Fibroblast of lung (primary cell): ENCODE measurements around the gene RITA1. TPM values are rescaled to one million over a fixed set of nuclear protein-coding genes. Genes with fewer than 3 reads are reported as not detected.

Experiments used
- DNase-seq, 2 donors: peaks; one replicate each; pipeline versions ENCODE4 v3.0.0 to v3.0.0-alpha.2; 2010; ENCODE audit warnings: low read depth in 2 of 2
- H2AFZ ChIP-seq: 2 replicates; pipeline ENCODE4 v1.5.1; 2012; ENCODE audit warnings: low read length, control low read depth, inconsistent platforms
- H3K27ac ChIP-seq: 2 replicates; pipeline ENCODE4 v1.5.1; 2011; ENCODE audit warnings: low read length, control low read depth; ENCODE audit not compliant: insufficient read depth
- H3K27me3 ChIP-seq: 2 replicates; pipeline ENCODE4 v1.5.1; 2011; ENCODE audit warnings: mild to moderate bottlenecking, low read length; ENCODE audit not compliant: control insufficient read depth, insufficient read depth
- H3K36me3 ChIP-seq: 2 replicates; pipeline ENCODE4 v1.5.1; 2011; ENCODE audit warnings: low read length; ENCODE audit not compliant: control insufficient read depth, insufficient read depth
- H3K4me1 ChIP-seq: 2 replicates; pipeline ENCODE4 v1.5.1; 2011; ENCODE audit warnings: low read length; ENCODE audit not compliant: control insufficient read depth, insufficient read depth; ENCODE audit errors: extremely low read depth
- H3K4me2 ChIP-seq: 2 replicates; pipeline ENCODE4 v1.5.1; 2011; ENCODE audit warnings: low read length, control low read depth; ENCODE audit not compliant: insufficient read depth; ENCODE audit errors: extremely low read depth
- H3K4me3 ChIP-seq, 4 experiments: fragments of 200-600 bp in 1 of 4; sonication (generic) in 1 of 4; replicated peaks in 1 of 4; 2 replicates each; pipeline ENCODE4 v1.5.1; 2011 to 2016; ENCODE audit warnings: low read length in 4 of 4, low read depth in 3 of 4, mild to moderate bottlenecking in 3 of 4, control low read depth in 2 of 4, inconsistent platforms in 1 of 4, mixed read lengths in 1 of 4; ENCODE audit not compliant: insufficient read depth in 1 of 4; ENCODE audit errors: control extremely low read depth in 1 of 4
- H3K79me2 ChIP-seq: 2 replicates; pipeline ENCODE4 v1.5.1; 2012; ENCODE audit warnings: mild to moderate bottlenecking, low read length, inconsistent platforms; ENCODE audit not compliant: control insufficient read depth, insufficient read depth
- H3K9ac ChIP-seq: 2 replicates; pipeline ENCODE4 v1.5.1; 2011; ENCODE audit warnings: mild to moderate bottlenecking, low read length, control low read depth; ENCODE audit not compliant: insufficient read depth
- H3K9me3 ChIP-seq: 2 replicates; pipeline ENCODE4 v1.5.1; 2012; ENCODE audit warnings: low read depth, low read length; ENCODE audit not compliant: control insufficient read depth, insufficient read depth
- H4K20me1 ChIP-seq: 2 replicates; pipeline ENCODE4 v1.5.1; 2011; ENCODE audit warnings: low read length; ENCODE audit not compliant: control insufficient read depth, insufficient read depth; ENCODE audit errors: extremely low read depth
- EZH2 ChIP-seq: IDR thresholded peaks from 2 replicates; pipeline ENCODE4 v1.5.1; 2012; ENCODE audit warnings: low read length, control low read depth, mild to moderate bottlenecking; ENCODE audit errors: missing control alignments
- polyA plus RNA-seq, 2 donors: library from polyadenylated mRNA; depleted of rRNA in 1 of 2; stranded (reverse) in 1 of 2; unstranded in 1 of 2; fragments of >200 nt; gene quantifications; 2 replicates each; pipeline ENCODE4 v1.2.1, GENCODE V29; 2011 to 2012; ENCODE audit warnings: missing spikeins in 1 of 2
- total RNA-seq: library from RNA; depleted of rRNA; stranded (reverse); fragments of >200 nt; gene quantifications from 2 replicates; pipeline ENCODE4 v1.2.1, GENCODE V29; 2014
- TF ChIP-seq, protein P1 (sequence below), 2 donors: IDR thresholded peaks in 1 of 2; conservative IDR thresholded peaks in 1 of 2; 1 replicate in 1 of 2; 2 replicates in 1 of 2; pipeline ENCODE4 v1.5.1; 2011 to 2012; ENCODE audit warnings: low read length in 2 of 2, control low read depth in 1 of 2, inconsistent platforms in 1 of 2, low read depth in 1 of 2, mild to moderate bottlenecking in 1 of 2

Gene RITA1
- total and polyA plus RNA-seq, 2 donors (not counting 1 experiment from before 2014, with no cell fraction given): 8.7 to 11.6 TPM

DNA sequence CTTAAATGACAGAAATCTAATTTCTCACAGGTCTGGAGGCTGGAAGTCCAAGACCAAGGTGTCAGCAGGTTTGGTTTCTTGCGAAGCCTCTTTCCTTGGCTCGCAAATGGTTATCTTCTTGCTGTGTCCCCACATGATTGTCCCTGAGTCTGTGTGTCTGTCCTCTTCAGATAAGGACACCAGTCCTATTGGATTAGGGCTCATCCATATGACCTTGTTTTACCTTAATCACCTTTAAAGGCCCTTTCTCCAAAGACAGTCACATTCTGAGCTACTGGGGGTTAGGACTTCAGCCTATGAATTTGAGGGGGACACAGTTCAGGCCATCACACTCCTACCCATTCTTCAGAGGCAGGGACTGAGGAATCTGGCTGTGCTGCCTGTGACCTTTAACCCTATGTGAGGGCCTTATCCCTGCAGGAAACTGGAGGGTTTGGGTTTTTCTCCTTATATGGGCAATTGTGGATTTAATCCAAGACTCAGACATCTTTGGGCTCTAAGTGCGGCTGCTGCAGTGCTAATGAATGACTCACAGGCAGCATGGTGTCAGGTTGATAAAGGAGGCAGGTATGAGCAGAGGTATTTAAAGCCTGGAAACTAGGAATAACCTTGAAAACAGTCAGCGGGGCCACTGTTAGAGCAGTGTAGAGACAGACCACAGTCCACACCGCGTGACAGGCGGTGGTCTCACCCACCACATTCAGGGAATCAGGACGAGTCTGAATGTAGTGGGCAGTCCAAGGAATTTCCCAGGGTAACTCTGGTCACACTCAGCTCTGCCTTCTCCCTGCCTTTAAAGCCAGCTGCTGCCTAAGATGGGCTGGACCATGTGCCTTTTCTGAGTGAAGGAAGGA is 45.9 kb downstream of the RITA1 start:
- TF ChIP-seq, protein P1, sequence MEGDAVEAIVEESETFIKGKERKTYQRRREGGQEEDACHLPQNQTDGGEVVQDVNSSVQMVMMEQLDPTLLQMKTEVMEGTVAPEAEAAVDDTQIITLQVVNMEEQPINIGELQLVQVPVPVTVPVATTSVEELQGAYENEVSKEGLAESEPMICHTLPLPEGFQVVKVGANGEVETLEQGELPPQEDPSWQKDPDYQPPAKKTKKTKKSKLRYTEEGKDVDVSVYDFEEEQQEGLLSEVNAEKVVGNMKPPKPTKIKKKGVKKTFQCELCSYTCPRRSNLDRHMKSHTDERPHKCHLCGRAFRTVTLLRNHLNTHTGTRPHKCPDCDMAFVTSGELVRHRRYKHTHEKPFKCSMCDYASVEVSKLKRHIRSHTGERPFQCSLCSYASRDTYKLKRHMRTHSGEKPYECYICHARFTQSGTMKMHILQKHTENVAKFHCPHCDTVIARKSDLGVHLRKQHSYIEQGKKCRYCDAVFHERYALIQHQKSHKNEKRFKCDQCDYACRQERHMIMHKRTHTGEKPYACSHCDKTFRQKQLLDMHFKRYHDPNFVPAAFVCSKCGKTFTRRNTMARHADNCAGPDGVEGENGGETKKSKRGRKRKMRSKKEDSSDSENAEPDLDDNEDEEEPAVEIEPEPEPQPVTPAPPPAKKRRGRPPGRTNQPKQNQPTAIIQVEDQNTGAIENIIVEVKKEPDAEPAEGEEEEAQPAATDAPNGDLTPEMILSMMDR (conservative IDR thresholded peaks at IDR 0.05 in 1 of 2, IDR thresholded peaks at IDR 0.05 in 1 of 2; ENCODE audit: low read depth in 1 of 2, low read length in 2 of 2): no peak
- no peak for TF ChIP-seq EZH2
- peaks cover 2% of the 10 kb centered on the region for H3K4me1 ChIP-seq
- no peak overlapping the region for H2AFZ ChIP-seq
- no peak overlapping the region for H3K4me3 ChIP-seq
- no peak overlapping the region for H3K9ac ChIP-seq
- H3K9me3 ChIP-seq: no peaks in the 10 kb centered on the region
- no peaks in the 10 kb centered on the region for H3K79me2 ChIP-seq
- no peaks in the 10 kb centered on the region for H3K27me3 ChIP-seq
- peak; percentile 49 to 97 for DNase-seq
- no peak overlapping the region for H3K4me2 ChIP-seq
- peaks cover 14% of the 10 kb centered on the region for H3K36me3 ChIP-seq
- no peak overlapping the region for H3K27ac ChIP-seq
- no peaks in the 10 kb centered on the region for H4K20me1 ChIP-seq

DNA sequence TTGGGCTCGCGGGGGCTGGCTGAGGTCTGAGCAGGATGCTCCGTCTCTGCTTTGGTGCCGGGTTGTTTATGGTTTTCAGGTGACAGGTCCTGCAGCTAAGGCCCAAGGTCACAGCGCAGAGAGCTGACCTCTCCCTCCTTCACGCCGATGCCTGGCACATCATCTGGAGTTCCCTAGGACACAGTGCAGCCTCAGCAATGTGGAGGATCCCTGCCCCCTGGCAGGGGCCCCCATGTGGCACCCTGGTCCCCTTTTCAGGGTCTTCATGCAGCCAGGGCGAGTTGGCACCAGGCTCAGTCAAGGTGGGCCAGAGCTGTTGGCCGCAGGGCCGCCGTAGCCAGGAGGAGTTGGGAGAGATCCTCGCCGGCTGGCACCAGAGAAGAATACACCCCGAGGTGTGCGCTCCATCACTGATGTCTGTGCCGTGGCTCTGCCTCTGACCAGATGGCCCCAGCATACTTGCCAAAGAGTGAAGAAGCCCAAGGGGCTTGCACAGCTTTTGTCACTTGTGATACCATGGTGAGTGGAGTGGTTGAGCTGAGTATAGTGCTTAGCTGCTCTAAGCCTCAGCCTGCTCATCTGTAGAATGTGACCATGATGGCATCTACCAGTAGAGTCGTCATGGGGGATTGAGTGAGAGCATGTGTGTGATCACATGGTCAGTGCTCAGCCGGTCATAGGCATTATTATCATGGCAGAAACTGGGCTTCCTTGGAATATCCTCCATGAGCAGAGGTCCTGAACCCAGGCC is 46.7 kb downstream of the RITA1 start:
- H3K4me3 ChIP-seq: no peak overlapping the region
- H3K9ac ChIP-seq: no peak overlapping the region
- no peaks in the 10 kb centered on the region for H3K9me3 ChIP-seq
- H2AFZ ChIP-seq: no peak overlapping the region
- TF ChIP-seq EZH2: no peak
- H3K27ac ChIP-seq: no peak overlapping the region
- H3K79me2 ChIP-seq: no peaks in the 10 kb centered on the region
- DNase-seq: no peak
- no peaks in the 10 kb centered on the region for H4K20me1 ChIP-seq
- H3K4me1 ChIP-seq: peaks cover 2% of the 10 kb centered on the region
- peaks cover 13% of the 10 kb centered on the region for H3K36me3 ChIP-seq
- no peaks in the 10 kb centered on the region for H3K27me3 ChIP-seq
- no peak overlapping the region for H3K4me2 ChIP-seq

DNA sequence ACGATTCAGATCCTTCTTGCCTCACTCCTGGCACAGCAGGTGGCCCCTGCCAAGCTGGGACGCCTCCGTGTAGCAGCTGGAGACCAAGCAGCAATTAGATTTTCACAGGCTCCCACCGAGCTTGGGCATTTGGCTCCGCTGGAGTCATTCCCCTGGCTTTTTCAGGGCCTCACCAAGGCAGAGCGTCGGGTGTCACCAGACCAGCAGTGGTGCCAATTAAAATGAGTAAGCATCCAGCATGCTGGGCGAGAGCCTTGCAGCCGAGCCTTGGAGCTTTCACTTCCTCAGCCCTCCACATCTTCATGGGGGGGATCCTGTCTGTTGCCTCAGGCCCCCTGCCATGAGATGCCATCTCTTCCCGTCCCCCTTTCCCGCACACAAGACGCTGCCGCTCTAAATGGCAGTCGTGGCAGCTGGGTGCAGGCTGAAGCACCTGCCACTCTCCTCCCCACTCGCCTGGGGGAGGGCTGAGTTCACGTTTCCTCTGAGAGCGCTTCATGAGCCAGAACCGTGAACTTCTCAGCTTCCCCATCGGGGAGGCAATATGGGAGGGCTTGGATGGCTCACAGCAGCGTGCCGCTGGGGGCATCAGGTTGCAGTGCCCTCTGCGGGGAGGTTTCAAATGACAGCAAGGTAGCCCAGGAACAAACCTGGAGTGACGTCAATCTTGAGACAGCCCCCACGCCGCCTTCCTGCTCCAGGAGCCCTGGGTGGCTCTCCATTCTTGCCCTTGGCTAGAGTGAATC is 47.5 kb downstream of the RITA1 start:
- Histone ChIP-seq H3K4me2 (no peak overlapping the region), H3K4me1 (peaks cover 2% of the 10 kb centered on the region), H3K9me3 (no peaks in the 10 kb centered on the region), H3K27ac (no peak overlapping the region), H2AFZ (no peak overlapping the region), H4K20me1 (no peaks in the 10 kb centered on the region), H3K9ac (no peak overlapping the region), H3K79me2 (no peaks in the 10 kb centered on the region), H3K27me3 (no peaks in the 10 kb centered on the region), H3K4me3 (no peak overlapping the region), H3K36me3 (peaks cover 13% of the 10 kb centered on the region)
- peak in 1 of 2 donors; percentile 82 for DNase-seq
- TF ChIP-seq, protein P1 (conservative IDR thresholded peaks at IDR 0.05 in 1 of 2, IDR thresholded peaks at IDR 0.05 in 1 of 2; ENCODE audit: low read depth in 1 of 2, low read length in 2 of 2): no peak
